ENCODE results near the gene TNFRSF14. TPM values are rescaled to one million over a fixed set of nuclear protein-coding genes. Genes with fewer than 3 reads are reported as not detected.

Gene TNFRSF14
- total RNA-seq, 3 donors from 2014 or later (not counting 1 experiment from before 2014, with no cell fraction given) = 228 to 266 (median 262) TPM

GRCh38 chr1:2582391-2582790, 26.2 kb downstream of the TNFRSF14 start:
- Mint-ChIP-seq H3K27ac (peak overlapping the region in 1 of 2 donors; percentile 74), H3K4me1 (peaks cover 14 to 39% of the 10 kb centered on the region in 2 donors), H3K27me3 (ENCODE audit: low read depth in 2 of 2) (no peaks in the 10 kb centered on the region), H3K9me3 (no peaks in the 10 kb centered on the region), H3K4me3 (no peak overlapping the region), H3K36me3 (no peaks in the 10 kb centered on the region)
- H3K36me3 ChIP-seq (ENCODE audit: control insufficient read depth, insufficient read depth, low read length) = no peaks in the 10 kb centered on the region
- ATAC-seq (no peak), DNase-seq (no peak)
- TF ChIP-seq, protein P1, sequence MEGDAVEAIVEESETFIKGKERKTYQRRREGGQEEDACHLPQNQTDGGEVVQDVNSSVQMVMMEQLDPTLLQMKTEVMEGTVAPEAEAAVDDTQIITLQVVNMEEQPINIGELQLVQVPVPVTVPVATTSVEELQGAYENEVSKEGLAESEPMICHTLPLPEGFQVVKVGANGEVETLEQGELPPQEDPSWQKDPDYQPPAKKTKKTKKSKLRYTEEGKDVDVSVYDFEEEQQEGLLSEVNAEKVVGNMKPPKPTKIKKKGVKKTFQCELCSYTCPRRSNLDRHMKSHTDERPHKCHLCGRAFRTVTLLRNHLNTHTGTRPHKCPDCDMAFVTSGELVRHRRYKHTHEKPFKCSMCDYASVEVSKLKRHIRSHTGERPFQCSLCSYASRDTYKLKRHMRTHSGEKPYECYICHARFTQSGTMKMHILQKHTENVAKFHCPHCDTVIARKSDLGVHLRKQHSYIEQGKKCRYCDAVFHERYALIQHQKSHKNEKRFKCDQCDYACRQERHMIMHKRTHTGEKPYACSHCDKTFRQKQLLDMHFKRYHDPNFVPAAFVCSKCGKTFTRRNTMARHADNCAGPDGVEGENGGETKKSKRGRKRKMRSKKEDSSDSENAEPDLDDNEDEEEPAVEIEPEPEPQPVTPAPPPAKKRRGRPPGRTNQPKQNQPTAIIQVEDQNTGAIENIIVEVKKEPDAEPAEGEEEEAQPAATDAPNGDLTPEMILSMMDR (IDR thresholded peaks at IDR 0.05) = no peak
- H3K27ac ChIP-seq (ENCODE audit: low read length) = no peak overlapping the region
- H3K27me3 ChIP-seq (ENCODE audit: control insufficient read depth, insufficient read depth, low read length) = no peaks in the 10 kb centered on the region
- peaks cover 58% of the 10 kb centered on the region for H3K4me1 ChIP-seq (ENCODE audit: control insufficient read depth, insufficient read depth, low read length)
- H3K9me3 ChIP-seq (ENCODE audit: control insufficient read depth, insufficient read depth, low read length) = no peaks in the 10 kb centered on the region
- no peak overlapping the region for H3K4me3 ChIP-seq (ENCODE audit: low read length)
- intact Hi-C loops (cut with micrococcal nuclease) = no loop called here
- WGBS (ENCODE audit: insufficient coverage) = 91% methylated on average over 7 of the region's 7 CpGs

DNA sequence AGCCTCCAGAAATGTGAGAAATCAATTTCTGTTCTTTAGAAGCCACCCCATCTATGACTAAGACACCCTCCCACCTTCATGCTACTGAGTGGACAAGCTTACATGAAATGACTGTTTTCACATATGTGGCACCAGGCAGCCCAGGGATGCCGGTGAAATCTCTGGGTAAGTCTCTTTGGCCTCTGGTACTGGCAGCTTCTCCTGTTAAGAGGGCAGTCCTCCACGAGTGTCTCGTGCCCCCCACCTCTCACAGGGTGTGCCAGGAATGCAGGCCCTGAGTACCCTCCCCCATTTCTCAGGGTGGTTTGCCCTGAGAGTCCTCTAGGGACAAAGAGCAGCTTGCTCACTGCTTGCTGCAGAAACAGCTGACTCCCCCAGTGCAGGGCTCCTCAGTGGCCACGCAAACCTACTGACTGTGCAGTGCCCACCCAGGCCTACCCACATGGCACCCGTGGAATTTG, 27.2 kb downstream of the TNFRSF14 start:
- peaks cover 54% of the 10 kb centered on the region for H3K4me1 ChIP-seq (ENCODE audit: control insufficient read depth, insufficient read depth, low read length)
- intact Hi-C loops (cut with micrococcal nuclease) = no loop called here
- WGBS (ENCODE audit: insufficient coverage) = 77% methylated on average over 5 of the region's 5 CpGs
- H3K36me3 ChIP-seq (ENCODE audit: control insufficient read depth, insufficient read depth, low read length) = no peaks in the 10 kb centered on the region
- H3K27ac ChIP-seq (ENCODE audit: low read length) = no peak overlapping the region
- H3K9me3 ChIP-seq (ENCODE audit: control insufficient read depth, insufficient read depth, low read length) = no peaks in the 10 kb centered on the region
- H3K27me3 Mint-ChIP-seq (ENCODE audit: low read depth in 2 of 2) = no peaks in the 10 kb centered on the region
- peak overlapping the region in 1 of 2 donors; percentile 26 for H3K27ac Mint-ChIP-seq
- H3K4me3 Mint-ChIP-seq = no peak overlapping the region
- H3K9me3 Mint-ChIP-seq = no peaks in the 10 kb centered on the region
- no peaks in the 10 kb centered on the region for H3K36me3 Mint-ChIP-seq
- peaks cover 13 to 36% of the 10 kb centered on the region in 2 donors for H3K4me1 Mint-ChIP-seq
- ATAC-seq (no peak), DNase-seq (no peak)
- TF ChIP-seq, protein P1 (IDR thresholded peaks at IDR 0.05) = no peak
- H3K4me3 ChIP-seq (ENCODE audit: low read length) = no peak overlapping the region
- no peaks in the 10 kb centered on the region for H3K27me3 ChIP-seq (ENCODE audit: control insufficient read depth, insufficient read depth, low read length)

- H3K9me3 ChIP-seq (ENCODE audit: control insufficient read depth, insufficient read depth, low read length) = no peaks in the 10 kb centered on the region
- no peaks in the 10 kb centered on the region for H3K36me3 Mint-ChIP-seq
- no peaks in the 10 kb centered on the region for H3K27me3 Mint-ChIP-seq (ENCODE audit: low read depth in 2 of 2)
- TF ChIP-seq, protein P1 (IDR thresholded peaks at IDR 0.05) = no peak
- ATAC-seq = no peak
- H3K4me1 ChIP-seq (ENCODE audit: control insufficient read depth, insufficient read depth, low read length) = peaks cover 49% of the 10 kb centered on the region
- H3K36me3 ChIP-seq (ENCODE audit: control insufficient read depth, insufficient read depth, low read length) = peaks cover under 1% of the 10 kb centered on the region
- peak overlapping the region; percentile 100 for H3K27ac ChIP-seq (ENCODE audit: low read length)
- intact Hi-C loops (cut with micrococcal nuclease) = loop anchor here (2.0 kb wide), 2 partner anchors 27 to 169 kb away; partner anchors contain the start of gene TNFRSF14
- no peaks in the 10 kb centered on the region for H3K9me3 Mint-ChIP-seq
- WGBS (ENCODE audit: insufficient coverage) = 82% methylated on average over 14 of the region's 14 CpGs
- no peak overlapping the region for H3K4me3 ChIP-seq (ENCODE audit: low read length)
- DNase-seq = peak in 1 of 2 donors; percentile 84
- H3K27ac Mint-ChIP-seq = peak overlapping the region; percentile 95
- no peaks in the 10 kb centered on the region for H3K27me3 ChIP-seq (ENCODE audit: control insufficient read depth, insufficient read depth, low read length)
- H3K4me1 Mint-ChIP-seq = peaks cover 8 to 31% of the 10 kb centered on the region in 2 donors
- peak overlapping the region; percentile 0 for H3K4me3 Mint-ChIP-seq
Measured at GRCh38 chr1:2583871-2584351, 27.7 kb downstream of the TNFRSF14 start.
